Effector memory CD4-positive, alpha-beta T cell (primary cell): ENCODE data around the gene BDH1.

ENCODE experiments used
- DNase-seq, 3 donors: peaks; one replicate each; pipeline ENCODE4 v3.0.0-alpha.2; 2020
- H3K27ac ChIP-seq: 2 replicates; pipeline ENCODE4 v1.7.0; 2013; ENCODE audit warnings: mild to moderate bottlenecking, low read length, moderate library complexity; ENCODE audit not compliant: insufficient read depth, poor library complexity, severe bottlenecking
- H3K27me3 ChIP-seq: replicated peaks from 2 replicates; pipeline ENCODE4 v1.7.0; 2013; ENCODE audit warnings: mild to moderate bottlenecking, low read length; ENCODE audit not compliant: insufficient read depth, control insufficient read depth, poor library complexity, severe bottlenecking
- H3K36me3 ChIP-seq: 2 replicates; pipeline ENCODE4 v1.7.0; 2013; ENCODE audit warnings: mild to moderate bottlenecking, low read length, moderate library complexity; ENCODE audit not compliant: control insufficient read depth, insufficient read depth
- H3K4me1 ChIP-seq: 2 replicates; pipeline ENCODE4 v1.7.0; 2013; ENCODE audit warnings: low read length, mild to moderate bottlenecking; ENCODE audit not compliant: control insufficient read depth, insufficient read depth, poor library complexity, severe bottlenecking
- H3K4me3 ChIP-seq: 2 replicates; pipeline ENCODE4 v1.7.0; 2013; ENCODE audit warnings: low read length, low read depth, mild to moderate bottlenecking; ENCODE audit not compliant: insufficient read depth, poor library complexity, severe bottlenecking
- H3K9me3 ChIP-seq: 2 replicates; pipeline ENCODE4 v1.7.0; 2013; ENCODE audit warnings: mild to moderate bottlenecking, low read length, moderate library complexity; ENCODE audit not compliant: control insufficient read depth

BDH1 gene

DNA sequence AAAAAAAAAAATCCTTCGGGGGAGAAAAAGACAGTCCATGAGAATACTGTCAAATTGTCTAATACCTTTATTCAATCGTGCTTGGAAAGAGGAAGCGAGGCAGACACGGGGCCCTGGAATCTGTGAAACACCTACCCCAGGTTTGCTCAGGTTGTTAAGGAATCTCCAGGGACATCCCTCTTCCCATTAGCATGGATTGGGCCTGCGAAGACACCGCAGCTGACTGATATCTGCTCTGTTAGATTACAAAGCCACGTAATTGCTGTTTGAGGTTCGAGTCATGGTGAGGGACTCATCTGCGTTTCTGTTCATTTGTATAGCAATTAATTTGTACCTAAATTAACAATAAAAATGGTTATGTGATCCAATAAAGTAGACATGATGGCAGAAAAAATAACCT lies 91.0 kb downstream of the BDH1 start:
- peaks cover 3% of the 10 kb centered on the region for H3K27me3 ChIP-seq
- H3K27ac ChIP-seq: no peak overlapping the region
- no peaks in the 10 kb centered on the region for H3K36me3 ChIP-seq
- H3K9me3 ChIP-seq: no peaks in the 10 kb centered on the region
- H3K4me3 ChIP-seq: no peak overlapping the region
- H3K4me1 ChIP-seq: no peaks in the 10 kb centered on the region
- no peak for DNase-seq

- no peak for DNase-seq
- H3K27ac ChIP-seq: no peak overlapping the region
- H3K27me3 ChIP-seq: peaks cover 3% of the 10 kb centered on the region
- no peaks in the 10 kb centered on the region for H3K36me3 ChIP-seq
- H3K4me3 ChIP-seq: no peak overlapping the region
- H3K9me3 ChIP-seq: no peaks in the 10 kb centered on the region
- H3K4me1 ChIP-seq: no peaks in the 10 kb centered on the region
Measured at GRCh38 chr3:197463279-197463678, 92.5 kb downstream of the BDH1 start.

DNA sequence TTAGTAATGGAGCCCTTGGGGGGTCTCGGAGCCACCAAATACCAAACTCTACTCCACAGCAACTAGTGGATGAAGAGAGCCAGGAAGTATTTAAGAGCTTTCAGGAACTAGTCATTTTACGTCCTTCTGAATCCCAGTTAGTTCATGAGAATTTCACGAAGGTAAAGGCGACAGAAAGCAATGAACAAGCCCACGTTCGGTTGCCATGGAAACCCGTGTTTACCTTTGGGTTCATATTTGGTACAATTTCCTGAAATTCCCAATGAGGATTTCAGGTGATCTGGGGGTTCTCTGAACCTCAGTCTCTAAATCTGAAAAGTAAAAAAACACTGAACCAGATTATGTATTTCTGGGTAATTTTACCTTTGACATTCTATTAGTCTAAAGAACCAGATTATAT lies 93.0 kb downstream of the BDH1 start:
- no peak for DNase-seq
- Histone ChIP-seq H3K4me1 (no peaks in the 10 kb centered on the region), H3K4me3 (no peak overlapping the region), H3K36me3 (no peaks in the 10 kb centered on the region), H3K9me3 (no peaks in the 10 kb centered on the region), H3K27ac (no peak overlapping the region), H3K27me3 (peaks cover 3% of the 10 kb centered on the region)

- DNase-seq: no peak
- Histone ChIP-seq H3K27me3 (peaks cover 3% of the 10 kb centered on the region), H3K4me1 (no peaks in the 10 kb centered on the region), H3K36me3 (no peaks in the 10 kb centered on the region), H3K4me3 (no peak overlapping the region), H3K9me3 (no peaks in the 10 kb centered on the region), H3K27ac (no peak overlapping the region)
Measured at GRCh38 chr3:197460639-197461038, 95.1 kb downstream of the BDH1 start.

GRCh38 chr3:197460002-197460401 lies 95.8 kb downstream of the BDH1 start:
- Histone ChIP-seq H3K27me3 (peaks cover under 1% of the 10 kb centered on the region), H3K4me3 (no peak overlapping the region), H3K36me3 (no peaks in the 10 kb centered on the region), H3K27ac (no peak overlapping the region), H3K9me3 (no peaks in the 10 kb centered on the region), H3K4me1 (no peaks in the 10 kb centered on the region)
- DNase-seq: no peak
